ENCODE results near the gene ZBTB32. TPM values are rescaled to one million over a fixed set of nuclear protein-coding genes. Genes with fewer than 3 reads are reported as not detected.

ZBTB32 gene
- total and polyA plus RNA-seq, 2 of the 8 experiments (the other 6 are each of a cell fraction or from before 2014, with no cell fraction given), result 0.11 to 0.50 TPM

DNA sequence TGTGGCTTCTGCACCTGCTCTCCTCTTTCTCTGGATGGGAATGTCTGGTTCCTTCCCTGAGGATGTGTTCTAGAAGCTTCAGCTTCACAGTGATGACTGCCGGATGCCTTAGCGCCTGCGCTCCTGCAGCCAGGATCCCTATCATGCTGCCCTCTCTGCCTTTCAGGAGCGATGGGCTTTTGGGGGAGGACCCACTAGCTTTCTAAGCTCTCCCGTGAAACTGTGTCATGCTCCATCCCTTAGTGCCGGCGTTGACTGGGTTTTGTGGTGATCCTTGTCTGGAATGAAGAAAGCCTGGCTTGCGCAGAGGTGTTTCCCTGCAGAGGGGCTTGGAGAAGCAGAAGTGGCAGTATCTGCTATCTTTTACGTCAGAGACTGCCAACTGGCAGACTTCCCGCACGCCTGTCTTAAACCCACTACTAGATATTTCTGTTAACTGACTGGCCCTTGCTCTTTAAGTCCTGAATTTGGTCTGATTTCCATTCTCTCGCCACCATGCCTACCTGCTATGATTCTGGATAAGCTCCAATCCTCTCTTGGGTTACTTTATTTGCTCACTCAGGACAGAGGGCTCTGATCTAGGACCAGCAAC, 9.6 kb downstream of the ZBTB32 start:
- H3K9me3 ChIP-seq (ENCODE audit: insufficient read depth in 2 of 2, low read depth in 1 of 2, low read length in 1 of 2), result no peaks in the 10 kb centered on the region
- FAIRE-seq, result no peak
- H2BK20ac ChIP-seq (ENCODE audit: low read length), result no peak overlapping the region
- H2BK5ac ChIP-seq (ENCODE audit: low read depth, low read length), result no peak overlapping the region
- peaks cover 6 to 8% of the 10 kb centered on the region in 2 experiments for H4K20me1 ChIP-seq (replicated peaks in 1 of 2; ENCODE audit: control insufficient read depth in 1 of 2, insufficient read depth in 2 of 2, low read length in 2 of 2)
- H3K56ac ChIP-seq (replicated peaks; ENCODE audit: insufficient read length, low read depth, low read length), result no peak overlapping the region
- H2BK120ac ChIP-seq (replicated peaks; ENCODE audit: low read depth, low read length), result no peak overlapping the region
- peaks cover 0 to 32% (median 16%) of the 10 kb centered on the region in 4 experiments; a peak in 6 of 7 replicates for H3K4me1 ChIP-seq (replicated peaks in 1 of 4; ENCODE audit: control insufficient read depth in 3 of 4, insufficient read depth in 4 of 4, low read length in 3 of 4)
- H3K4me3 ChIP-seq (ENCODE audit: extremely low read depth in 1 of 4, insufficient read depth in 2 of 4, low read depth in 3 of 4, low read length in 4 of 4), result no peak overlapping the region
- H3K4me2 ChIP-seq (ENCODE audit: insufficient read depth in 1 of 2, low read depth in 2 of 2, low read length in 2 of 2), result no peak overlapping the region; a peak in 2 of 4 replicates
- ChIA-PET CTCF (ENCODE audit: partially characterized antibody) (interaction anchor here (0.6 to 6.6 kb wide), 12 partner anchors 11 to 253 kb away, joined by 3 to 105 read pairs (median 3); partner anchors contain the start of gene ZBTB32), POLR2A (ENCODE audit: partially characterized antibody) (interaction anchor here (0.9 to 4.9 kb wide), 10 partner anchors 11 to 101 kb away, joined by 3 to 28 read pairs (median 4); partner anchors contain the start of genes HAUS5, PRODH2 and ZBTB32)
- 87% methylated on average over 12 of the region's 12 CpGs; no CpG with 5 or more reads in 1 of the 2 experiments for WGBS, 2 experiments (ENCODE audit: extremely low coverage in 1 of 2, insufficient coverage in 1 of 2, insufficient read length in 1 of 2, insufficient replicate concordance in 2 of 2, low coverage in 1 of 2, low lambda C conversion rate in 2 of 2, missing lambda C conversion rate in 1 of 2)
- H3K79me1 ChIP-seq (ENCODE audit: low read depth, low read length), result peaks cover 3% of the 10 kb centered on the region; the same call in 1 of the 2 replicates
- 0 out of 2 replicates have a peak overlapping the region, but pooled peaks have one; percentile 7 for H2AK5ac ChIP-seq (ENCODE audit: low read depth, low read length)
- TF ChIP-seq KDM4A (IDR thresholded peaks at IDR 0.05; ENCODE audit: low read depth, low read length, severe bottlenecking), result no peak
- TF ChIP-seq RAD21 (IDR thresholded peaks at IDR 0.05 in 1 of 2, conservative IDR thresholded peaks at IDR 0.05 in 1 of 2; ENCODE audit: low read depth in 2 of 2, low read length in 2 of 2), result no peak
- TF ChIP-seq BACH1 (IDR thresholded peaks at IDR 0.05; ENCODE audit: low read length), result no peak
- TF ChIP-seq, protein P1, sequence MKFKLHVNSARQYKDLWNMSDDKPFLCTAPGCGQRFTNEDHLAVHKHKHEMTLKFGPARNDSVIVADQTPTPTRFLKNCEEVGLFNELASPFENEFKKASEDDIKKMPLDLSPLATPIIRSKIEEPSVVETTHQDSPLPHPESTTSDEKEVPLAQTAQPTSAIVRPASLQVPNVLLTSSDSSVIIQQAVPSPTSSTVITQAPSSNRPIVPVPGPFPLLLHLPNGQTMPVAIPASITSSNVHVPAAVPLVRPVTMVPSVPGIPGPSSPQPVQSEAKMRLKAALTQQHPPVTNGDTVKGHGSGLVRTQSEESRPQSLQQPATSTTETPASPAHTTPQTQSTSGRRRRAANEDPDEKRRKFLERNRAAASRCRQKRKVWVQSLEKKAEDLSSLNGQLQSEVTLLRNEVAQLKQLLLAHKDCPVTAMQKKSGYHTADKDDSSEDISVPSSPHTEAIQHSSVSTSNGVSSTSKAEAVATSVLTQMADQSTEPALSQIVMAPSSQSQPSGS (IDR thresholded peaks at IDR 0.05; ENCODE audit: low read length), result no peak
- no peaks in the 10 kb centered on the region for H3K27me3 ChIP-seq (replicated peaks in 1 of 4; ENCODE audit: control insufficient read depth in 3 of 4, extremely low read depth in 1 of 4, insufficient read depth in 3 of 4, low read length in 3 of 4)
- no peak overlapping the region for H3K23ac ChIP-seq (ENCODE audit: insufficient read length)
- H3K23me2 ChIP-seq (ENCODE audit: low read depth, low read length), result peaks cover 13% of the 10 kb centered on the region
- H4K91ac ChIP-seq (replicated peaks; ENCODE audit: insufficient read length, low read length), result no peak overlapping the region
- no peak overlapping the region for H3K9ac ChIP-seq (replicated peaks in 1 of 4; ENCODE audit: extremely low read depth in 1 of 4, low read depth in 3 of 4, low read length in 3 of 4)
- no peak overlapping the region for H3K4ac ChIP-seq (replicated peaks; ENCODE audit: insufficient read length, low read depth, low read length)
- H2BK12ac ChIP-seq (ENCODE audit: low read depth, low read length), result no peak overlapping the region
- no peak overlapping the region for H2AFZ ChIP-seq (ENCODE audit: low read length)
- H3K14ac ChIP-seq (ENCODE audit: insufficient read length), result no peak overlapping the region
- no peaks in the 10 kb centered on the region for H3K36me3 ChIP-seq (ENCODE audit: control insufficient read depth in 2 of 4, insufficient read depth in 4 of 4, low read length in 3 of 4)
- no peak overlapping the region for H4K8ac ChIP-seq (ENCODE audit: extremely low read depth, insufficient read depth, low read length)
- H3K27ac ChIP-seq (ENCODE audit: low read depth, low read length), result no peak overlapping the region
- H2BK15ac ChIP-seq (ENCODE audit: low read length), result no peak overlapping the region
- no peak overlapping the region for H4K5ac ChIP-seq (ENCODE audit: insufficient read length, low read depth, low read length)
- peaks cover 0 to 7% of the 10 kb centered on the region in 2 experiments; a peak in 3 of 4 replicates for H3K79me2 ChIP-seq (ENCODE audit: control insufficient read depth in 1 of 2, insufficient read depth in 2 of 2, low read length in 2 of 2)
- DNase-seq (ENCODE audit: low read depth in 1 of 2, low spot score in 2 of 2), result no peak
- no peak overlapping the region for H3K18ac ChIP-seq (ENCODE audit: extremely low read depth, low read length)
